ENCODE results near the gene PRAMEF5.
"Not testable (repeated sequence)": the region's sequence is repeated elsewhere in the genome, so short reads cannot be mapped to it uniquely, and the experiment has no call there.

PRAMEF5 gene

GRCh38 chr1:13279617-13280016, 25.6 kb downstream of the PRAMEF5 start:
- DNase-seq: not testable (repeated sequence)

GRCh38 chr1:13285037-13285436, 31.0 kb downstream of the PRAMEF5 start, which contains the start of gene PRAMEF8:
TSS of gene PRAMEF8 (minus strand) at chr1:13285137. CDS start at chr1:13284091, 1,046 bp downstream.
- not testable (repeated sequence) for DNase-seq

- DNase-seq: not testable (repeated sequence)
Observed at GRCh38 chr1:13289030-13289429, 35.0 kb downstream of the PRAMEF5 start.

GRCh38 chr1:13297216-13297931, 43.4 kb downstream of the PRAMEF5 start:
- not testable (repeated sequence) for DNase-seq

- not testable (repeated sequence) for DNase-seq
Observed at GRCh38 chr1:13298699-13299098, 44.7 kb downstream of the PRAMEF5 start.

- not testable (repeated sequence) for DNase-seq
Observed at GRCh38 chr1:13302197-13302596, 48.2 kb downstream of the PRAMEF5 start.

GRCh38 chr1:13303239-13303638, 49.2 kb downstream of the PRAMEF5 start, which contains the start of gene PRAMEF33:
TSS of gene PRAMEF33 (plus strand) at chr1:13303539. CDS start at chr1:13305955, 2,416 bp downstream.
- DNase-seq: not testable (repeated sequence)
